ENCODE data around the gene CYP26B1.
A peak's percentile ranks its signal among the peaks of the same experiment; 100 is the strongest.

Gene CYP26B1

DNA sequence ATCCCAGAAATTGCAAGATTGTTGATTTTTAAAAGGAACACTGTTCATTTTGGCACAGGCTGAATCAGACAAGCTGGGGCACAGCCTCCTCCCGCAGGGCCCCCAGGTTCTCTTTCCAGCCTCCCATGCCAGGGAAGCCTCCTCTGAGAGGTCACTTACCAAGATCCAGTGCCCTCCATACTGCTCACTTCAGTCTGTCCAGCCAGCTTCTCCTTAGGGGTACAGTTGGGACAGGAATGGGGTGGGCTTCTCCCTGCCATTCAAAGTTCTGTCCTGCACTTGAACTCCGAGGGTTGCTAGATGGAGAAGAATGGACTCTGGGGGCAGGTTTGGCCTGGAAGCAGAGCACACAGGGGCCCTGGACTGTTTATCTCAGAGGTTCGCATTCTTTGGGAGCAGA lies 7.5 kb upstream of the CYP26B1 start:
- no peaks in the 10 kb centered on the region for H3K9me3 ChIP-seq (ENCODE audit: insufficient read depth, low read depth, low read length)
- H3K4me3 ChIP-seq (ENCODE audit: low read length), result no peak overlapping the region
- H3K27me3 ChIP-seq (ENCODE audit: insufficient read depth, low read length), result peaks cover 22% of the 10 kb centered on the region
- no peak overlapping the region for H3K9ac ChIP-seq (ENCODE audit: low read depth, low read length)
- no peaks in the 10 kb centered on the region for H3K36me3 ChIP-seq (ENCODE audit: insufficient read depth, low read length)
- 93% methylated on average over 3 of the region's 3 CpGs for WGBS
- H3K27ac ChIP-seq (ENCODE audit: low read depth, low read length), result no peak overlapping the region
- peaks cover 1% of the 10 kb centered on the region; the same call in 1 of the 2 replicates for H3K4me1 ChIP-seq (ENCODE audit: insufficient read depth, low read length)

DNA sequence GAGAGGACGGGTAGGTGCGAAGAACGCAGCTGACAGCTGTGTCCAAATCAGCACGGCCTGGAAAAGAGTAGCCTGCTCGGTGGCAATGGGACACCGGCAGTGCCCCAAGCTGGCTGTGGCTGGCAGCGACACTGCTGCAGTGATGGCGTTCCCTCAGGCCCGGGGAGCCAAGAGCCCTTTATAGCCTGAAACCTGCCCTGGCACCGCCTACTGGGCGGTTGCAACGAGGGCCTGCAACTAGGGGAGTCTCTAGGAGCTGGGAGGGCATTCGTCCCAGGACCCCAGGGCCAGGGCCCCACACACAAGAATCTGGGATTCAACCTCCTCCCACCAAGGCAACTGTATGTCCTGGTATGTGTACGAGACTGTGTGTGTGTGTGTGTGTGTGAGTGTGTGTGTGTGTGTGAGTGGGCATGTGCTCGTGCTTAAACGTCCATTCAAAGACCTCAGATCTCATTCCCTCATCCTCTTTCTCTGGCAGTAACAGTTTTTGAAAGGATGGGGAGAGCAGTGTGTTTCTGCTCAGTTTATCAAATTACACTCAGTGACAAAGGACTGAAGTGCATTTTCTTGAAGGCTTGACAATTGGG lies 6.8 kb upstream of the CYP26B1 start:
- Histone ChIP-seq H3K9ac (ENCODE audit: low read depth, low read length) (no peak overlapping the region), H3K27ac (ENCODE audit: low read depth, low read length) (no peak overlapping the region), H3K36me3 (ENCODE audit: insufficient read depth, low read length) (no peaks in the 10 kb centered on the region), H3K4me1 (ENCODE audit: insufficient read depth, low read length) (peaks cover 6% of the 10 kb centered on the region), H3K9me3 (ENCODE audit: insufficient read depth, low read depth, low read length) (no peaks in the 10 kb centered on the region), H3K27me3 (ENCODE audit: insufficient read depth, low read length) (peaks cover 29% of the 10 kb centered on the region), H3K4me3 (ENCODE audit: low read length) (no peak overlapping the region)
- 88% methylated on average over 12 of the region's 16 CpGs for WGBS

DNA sequence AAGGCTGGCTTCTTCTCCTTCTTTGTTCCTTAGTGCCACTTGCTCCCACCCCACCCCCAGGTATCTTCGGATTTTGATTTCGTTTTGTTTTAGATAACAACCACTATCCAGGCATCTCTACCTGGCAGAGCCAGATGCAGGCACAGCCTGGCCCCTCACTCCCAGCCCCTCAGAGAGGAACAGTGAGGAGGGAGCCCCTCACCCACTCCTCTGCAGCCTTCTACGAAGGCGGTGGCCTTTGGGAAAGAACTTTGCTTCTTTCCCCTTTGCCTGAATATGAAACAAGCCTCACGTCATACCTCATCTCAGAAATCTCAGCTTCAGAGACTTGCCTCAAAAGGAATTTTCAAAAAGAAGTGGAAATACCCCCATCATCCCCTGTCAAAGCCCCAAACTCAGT lies 6.3 kb upstream of the CYP26B1 start:
- peaks cover 34% of the 10 kb centered on the region for H3K27me3 ChIP-seq (ENCODE audit: insufficient read depth, low read length)
- no peaks in the 10 kb centered on the region for H3K9me3 ChIP-seq (ENCODE audit: insufficient read depth, low read depth, low read length)
- peaks cover 6% of the 10 kb centered on the region for H3K4me1 ChIP-seq (ENCODE audit: insufficient read depth, low read length)
- H3K27ac ChIP-seq (ENCODE audit: low read depth, low read length), result no peak overlapping the region
- no peak overlapping the region for H3K9ac ChIP-seq (ENCODE audit: low read depth, low read length)
- no peak overlapping the region for H3K4me3 ChIP-seq (ENCODE audit: low read length)
- 90% methylated on average over 5 of the region's 5 CpGs for WGBS
- H3K36me3 ChIP-seq (ENCODE audit: insufficient read depth, low read length), result no peaks in the 10 kb centered on the region

DNA sequence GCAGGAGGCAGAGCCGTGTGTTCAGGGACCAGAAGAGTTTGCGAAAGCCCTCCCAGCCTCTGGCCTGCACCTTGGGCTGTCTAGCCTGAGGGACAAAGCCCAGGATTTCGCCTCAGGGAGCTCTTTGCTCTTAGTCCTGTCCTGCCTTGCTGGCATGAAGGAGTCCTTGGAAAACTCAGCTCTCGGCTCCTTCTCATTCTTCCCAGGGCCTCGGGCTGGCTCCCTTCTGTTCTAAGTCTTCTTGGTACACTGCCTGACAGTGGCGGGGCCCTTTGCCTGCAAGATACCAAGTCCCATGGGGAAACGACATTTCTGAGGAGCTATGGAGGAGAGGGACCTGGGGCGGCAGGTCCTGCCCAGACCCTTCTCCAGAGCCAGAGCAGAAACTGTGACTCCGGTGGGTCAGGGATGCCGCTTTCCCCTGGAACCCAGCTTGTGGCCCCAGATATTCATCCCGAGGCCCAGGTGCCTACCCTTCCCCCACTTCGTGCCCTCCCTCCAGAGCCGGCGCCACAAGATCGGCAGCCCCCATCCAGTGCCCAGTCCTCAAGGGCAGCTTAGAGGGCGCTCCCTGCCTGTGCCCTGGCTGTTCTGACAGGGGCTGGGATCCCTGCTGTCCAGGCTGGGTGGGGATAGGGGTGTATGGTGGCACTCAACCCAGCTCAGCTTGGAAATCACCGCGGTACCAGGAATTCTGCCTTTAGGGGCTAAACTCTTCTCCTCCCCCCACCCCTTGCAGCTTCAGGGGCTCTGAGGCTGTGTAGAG lies 5.5 kb upstream of the CYP26B1 start:
- Histone ChIP-seq H3K27me3 (ENCODE audit: insufficient read depth, low read length) (peaks cover 39% of the 10 kb centered on the region), H3K9me3 (ENCODE audit: insufficient read depth, low read depth, low read length) (no peaks in the 10 kb centered on the region), H3K36me3 (ENCODE audit: insufficient read depth, low read length) (no peaks in the 10 kb centered on the region), H3K9ac (ENCODE audit: low read depth, low read length) (no peak overlapping the region), H3K27ac (ENCODE audit: low read depth, low read length) (no peak overlapping the region), H3K4me1 (ENCODE audit: insufficient read depth, low read length) (peaks cover 6% of the 10 kb centered on the region), H3K4me3 (ENCODE audit: low read length) (no peak overlapping the region)
- 89% methylated on average over 18 of the region's 18 CpGs for WGBS

DNA sequence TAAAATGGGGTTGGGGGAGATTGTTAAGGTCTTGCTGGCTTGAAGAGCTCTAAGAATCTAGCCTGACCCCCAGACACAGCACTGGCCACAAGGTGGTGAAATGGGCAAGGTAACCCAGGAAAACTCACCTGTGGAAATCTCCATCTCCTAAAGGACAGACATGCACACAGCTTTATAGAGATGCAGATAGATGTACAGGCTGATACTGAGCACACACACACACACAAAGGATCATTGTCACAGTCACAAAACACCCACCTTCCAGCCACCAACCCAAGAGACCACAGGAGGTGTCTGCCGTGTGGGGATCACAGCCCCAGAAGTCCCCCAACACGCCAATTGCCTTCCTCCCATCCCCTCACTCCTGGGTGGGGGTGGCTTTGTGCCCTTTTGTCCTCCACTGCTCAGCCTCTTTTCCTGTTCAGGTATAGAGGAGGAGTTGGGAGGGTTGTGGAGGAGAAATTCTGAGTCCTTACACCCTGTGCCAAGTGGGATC lies 3.2 kb upstream of the CYP26B1 start:
- Histone ChIP-seq H3K27me3 (ENCODE audit: insufficient read depth, low read length) (peaks cover 58% of the 10 kb centered on the region), H3K4me3 (ENCODE audit: low read length) (no peak overlapping the region)
- 100% methylated on average over 1 of the region's 2 CpGs for WGBS

DNA sequence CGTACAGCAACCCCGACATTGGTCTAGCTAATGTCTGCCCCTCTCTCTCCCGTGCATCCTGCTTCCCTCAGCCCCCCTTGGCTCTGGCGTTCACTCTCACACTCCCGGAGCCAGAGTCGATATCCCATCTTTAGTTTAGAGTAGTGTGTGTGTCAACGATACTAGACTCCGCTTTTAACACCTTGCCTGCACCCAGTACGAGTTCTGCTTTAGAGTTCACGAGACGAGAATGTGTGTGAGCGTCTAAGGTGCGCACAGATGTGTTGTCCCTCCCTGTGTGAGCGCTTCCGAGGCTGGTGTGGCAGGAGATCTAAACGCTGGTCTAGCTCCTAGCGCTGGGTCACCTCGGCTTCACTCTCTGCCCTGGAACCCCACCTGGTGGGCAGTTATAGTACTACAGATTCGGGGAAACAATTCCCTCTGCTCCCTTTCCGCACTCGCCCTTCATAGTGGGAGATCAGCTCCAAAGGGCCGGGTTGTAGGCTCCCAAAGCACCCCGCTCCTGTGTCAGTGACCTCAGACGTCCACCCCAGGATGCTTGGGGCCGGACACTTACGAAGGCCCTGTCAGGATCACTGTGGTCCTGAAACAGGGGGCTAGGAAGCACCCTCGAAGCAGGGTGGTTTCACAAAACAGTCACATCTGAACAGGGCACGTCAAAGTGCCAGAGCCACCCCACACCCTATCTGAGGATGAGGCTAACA lies 2.6 kb upstream of the CYP26B1 start:
- Histone ChIP-seq H3K4me3 (ENCODE audit: low read length) (peak overlapping the region; percentile 60), H3K4me1 (ENCODE audit: insufficient read depth, low read length) (peaks cover 10% of the 10 kb centered on the region), H3K9me3 (ENCODE audit: insufficient read depth, low read depth, low read length) (no peaks in the 10 kb centered on the region), H3K27ac (ENCODE audit: low read depth, low read length) (no peak overlapping the region), H3K9ac (ENCODE audit: low read depth, low read length) (no peak overlapping the region), H3K36me3 (ENCODE audit: insufficient read depth, low read length) (no peaks in the 10 kb centered on the region), H3K27me3 (ENCODE audit: insufficient read depth, low read length) (peaks cover 64% of the 10 kb centered on the region)
- WGBS, result 9% methylated on average over 27 of the region's 28 CpGs

More for the DNA sequence above, 3.2 kb upstream of the CYP26B1 start:
- H3K4me1 ChIP-seq (ENCODE audit: insufficient read depth, low read length), result peaks cover 10% of the 10 kb centered on the region
- H3K27ac ChIP-seq (ENCODE audit: low read depth, low read length), result no peak overlapping the region
- H3K9me3 ChIP-seq (ENCODE audit: insufficient read depth, low read depth, low read length), result no peaks in the 10 kb centered on the region
- H3K9ac ChIP-seq (ENCODE audit: low read depth, low read length), result no peak overlapping the region
- H3K36me3 ChIP-seq (ENCODE audit: insufficient read depth, low read length), result no peaks in the 10 kb centered on the region

- Histone ChIP-seq H3K4me1 (ENCODE audit: insufficient read depth, low read length) (peaks cover 10% of the 10 kb centered on the region), H3K27ac (ENCODE audit: low read depth, low read length) (no peak overlapping the region), H3K9me3 (ENCODE audit: insufficient read depth, low read depth, low read length) (no peaks in the 10 kb centered on the region), H3K9ac (ENCODE audit: low read depth, low read length) (no peak overlapping the region), H3K4me3 (ENCODE audit: low read length) (peak overlapping the region; percentile 60), H3K36me3 (ENCODE audit: insufficient read depth, low read length) (no peaks in the 10 kb centered on the region), H3K27me3 (ENCODE audit: insufficient read depth, low read length) (peaks cover 71% of the 10 kb centered on the region)
- WGBS, result 3% methylated on average over 45 of the region's 45 CpGs
Measured at GRCh38 chr2:72149556-72150156, 2.0 kb upstream of the CYP26B1 start.

- Histone ChIP-seq H3K4me1 (ENCODE audit: insufficient read depth, low read length) (peaks cover 10% of the 10 kb centered on the region), H3K9me3 (ENCODE audit: insufficient read depth, low read depth, low read length) (no peaks in the 10 kb centered on the region), H3K9ac (ENCODE audit: low read depth, low read length) (no peak overlapping the region), H3K27ac (ENCODE audit: low read depth, low read length) (no peak overlapping the region), H3K36me3 (ENCODE audit: insufficient read depth, low read length) (no peaks in the 10 kb centered on the region), H3K4me3 (ENCODE audit: low read length) (peak overlapping the region; percentile 60), H3K27me3 (ENCODE audit: insufficient read depth, low read length) (peaks cover 77% of the 10 kb centered on the region)
- 1% methylated on average over 52 of the region's 65 CpGs for WGBS
Measured at GRCh38 chr2:72148837-72149555, 1.3 kb upstream of the CYP26B1 start.

- H3K4me3 ChIP-seq (ENCODE audit: low read length), result peak overlapping the region; percentile 60
Measured at GRCh38 chr2:72148003-72148836, 558 bp upstream of the CYP26B1 start.

More at GRCh38 chr2:72148003-72148836, 558 bp upstream of the CYP26B1 start:
- Histone ChIP-seq H3K27me3 (ENCODE audit: insufficient read depth, low read length) (peaks cover 85% of the 10 kb centered on the region), H3K27ac (ENCODE audit: low read depth, low read length) (no peak overlapping the region), H3K4me1 (ENCODE audit: insufficient read depth, low read length) (peaks cover 10% of the 10 kb centered on the region), H3K9ac (ENCODE audit: low read depth, low read length) (no peak overlapping the region), H3K9me3 (ENCODE audit: insufficient read depth, low read depth, low read length) (no peaks in the 10 kb centered on the region), H3K36me3 (ENCODE audit: insufficient read depth, low read length) (no peaks in the 10 kb centered on the region)
- under 1% methylated on average over 57 of the region's 68 CpGs for WGBS
